Measurements from ENCODE around the gene BPIFB2. TPM values are rescaled to one million over a fixed set of nuclear protein-coding genes. Genes with fewer than 3 reads are reported as not detected.
A peak's percentile ranks its signal among the peaks of the same experiment; 100 is the strongest.
"Not testable (repeated sequence)": the region's sequence is repeated elsewhere in the genome, so short reads cannot be mapped to it uniquely, and the experiment has no call there.

Gene BPIFB2
- total RNA-seq, 3 donors from 2014 or later (not counting 1 experiment from before 2014, with no cell fraction given), result not detected

GRCh38 chr20:32972181-32973076 lies 35.1 kb upstream of the BPIFB2 start:
- no peak overlapping the region for H3K4me3 Mint-ChIP-seq

GRCh38 chr20:32973077-32973717 lies 34.3 kb upstream of the BPIFB2 start:
- intact Hi-C loops (cut with micrococcal nuclease), result no loop called here
- H3K27me3 ChIP-seq (ENCODE audit: control insufficient read depth, insufficient read depth, low read length), result no peaks in the 10 kb centered on the region
- DNase-seq, result peak in 1 of 2 donors; percentile 53
- H3K36me3 Mint-ChIP-seq, result no peaks in the 10 kb centered on the region
- H3K4me1 Mint-ChIP-seq, result peaks cover 4 to 11% of the 10 kb centered on the region in 2 donors
- H3K27ac Mint-ChIP-seq, result no peak overlapping the region
- H3K27ac ChIP-seq (ENCODE audit: low read length), result peak overlapping the region; percentile 94
- H3K9me3 Mint-ChIP-seq, result peaks cover 0 to 2% of the 10 kb centered on the region in 2 donors
- H3K36me3 ChIP-seq (ENCODE audit: control insufficient read depth, insufficient read depth, low read length), result no peaks in the 10 kb centered on the region
- no peak for TF ChIP-seq CTCF (IDR thresholded peaks at IDR 0.05)
- no peaks in the 10 kb centered on the region for H3K27me3 Mint-ChIP-seq (ENCODE audit: low read depth in 2 of 2)
- no peak overlapping the region for H3K4me3 Mint-ChIP-seq
- WGBS (ENCODE audit: insufficient coverage), result 88% methylated on average over 8 of the region's 10 CpGs
- peaks cover 11% of the 10 kb centered on the region for H3K9me3 ChIP-seq (ENCODE audit: control insufficient read depth, insufficient read depth, low read length)
- H3K4me1 ChIP-seq (ENCODE audit: control insufficient read depth, insufficient read depth, low read length), result peaks cover 50% of the 10 kb centered on the region
- ATAC-seq, result no peak
- no peak overlapping the region for H3K4me3 ChIP-seq (ENCODE audit: low read length)

More at GRCh38 chr20:32972181-32973076, 35.1 kb upstream of the BPIFB2 start:
- H3K27me3 Mint-ChIP-seq (ENCODE audit: low read depth in 2 of 2), result no peaks in the 10 kb centered on the region
- H3K27ac ChIP-seq (ENCODE audit: low read length), result peak overlapping the region; percentile 94
- peaks cover 11% of the 10 kb centered on the region for H3K9me3 ChIP-seq (ENCODE audit: control insufficient read depth, insufficient read depth, low read length)
- no peak overlapping the region for H3K27ac Mint-ChIP-seq
- no peaks in the 10 kb centered on the region for H3K27me3 ChIP-seq (ENCODE audit: control insufficient read depth, insufficient read depth, low read length)
- DNase-seq (peak; percentile 56 to 96), ATAC-seq (peak; percentile 80 to 90 (median 87))
- H3K4me3 ChIP-seq (ENCODE audit: low read length), result no peak overlapping the region
- WGBS (ENCODE audit: insufficient coverage), result 54% methylated on average over 13 of the region's 13 CpGs
- H3K4me1 ChIP-seq (ENCODE audit: control insufficient read depth, insufficient read depth, low read length), result peaks cover 58% of the 10 kb centered on the region
- intact Hi-C loops (cut with micrococcal nuclease), result no loop called here
- no peaks in the 10 kb centered on the region for H3K36me3 Mint-ChIP-seq
- no peak for TF ChIP-seq CTCF (IDR thresholded peaks at IDR 0.05)
- peaks cover 10 to 17% of the 10 kb centered on the region in 2 donors for H3K4me1 Mint-ChIP-seq
- no peaks in the 10 kb centered on the region for H3K36me3 ChIP-seq (ENCODE audit: control insufficient read depth, insufficient read depth, low read length)
- H3K9me3 Mint-ChIP-seq, result peaks cover 0 to 2% of the 10 kb centered on the region in 2 donors

GRCh38 chr20:32974204-32975064 lies 33.1 kb upstream of the BPIFB2 start:
- H3K36me3 ChIP-seq (ENCODE audit: control insufficient read depth, insufficient read depth, low read length); H3K4me3 Mint-ChIP-seq; ATAC-seq; intact Hi-C loops (cut with micrococcal nuclease); H3K27me3 ChIP-seq (ENCODE audit: control insufficient read depth, insufficient read depth, low read length); DNase-seq; H3K27me3 Mint-ChIP-seq (ENCODE audit: low read depth in 2 of 2); H3K9me3 Mint-ChIP-seq; H3K36me3 Mint-ChIP-seq; H3K27ac ChIP-seq (ENCODE audit: low read length); H3K4me3 ChIP-seq (ENCODE audit: low read length): not testable (repeated sequence)
- H3K27ac Mint-ChIP-seq, result peak overlapping the region in 1 of 2 donors; percentile 37
- H3K4me1 ChIP-seq (ENCODE audit: control insufficient read depth, insufficient read depth, low read length), result peaks cover 38% of the 10 kb centered on the region
- peaks cover 4 to 11% of the 10 kb centered on the region in 2 donors for H3K4me1 Mint-ChIP-seq
- 93% methylated on average over 9 of the region's 9 CpGs for WGBS (ENCODE audit: insufficient coverage)
- peaks cover 11% of the 10 kb centered on the region for H3K9me3 ChIP-seq (ENCODE audit: control insufficient read depth, insufficient read depth, low read length)

- not testable (repeated sequence) for ATAC-seq, H3K4me3 Mint-ChIP-seq
- H3K4me1 Mint-ChIP-seq, result peaks cover 1 to 11% of the 10 kb centered on the region in 2 donors
Observed at GRCh38 chr20:32975121-32975520, 32.4 kb upstream of the BPIFB2 start.

More at GRCh38 chr20:32975121-32975520, 32.4 kb upstream of the BPIFB2 start:
- peaks cover 11% of the 10 kb centered on the region for H3K9me3 ChIP-seq (ENCODE audit: control insufficient read depth, insufficient read depth, low read length)
- H3K4me3 ChIP-seq (ENCODE audit: low read length); intact Hi-C loops (cut with micrococcal nuclease); H3K27me3 ChIP-seq (ENCODE audit: control insufficient read depth, insufficient read depth, low read length); H3K27ac ChIP-seq (ENCODE audit: low read length); H3K36me3 Mint-ChIP-seq; H3K36me3 ChIP-seq (ENCODE audit: control insufficient read depth, insufficient read depth, low read length); H3K9me3 Mint-ChIP-seq; DNase-seq; H3K27me3 Mint-ChIP-seq (ENCODE audit: low read depth in 2 of 2): not testable (repeated sequence)
- peaks cover 31% of the 10 kb centered on the region for H3K4me1 ChIP-seq (ENCODE audit: control insufficient read depth, insufficient read depth, low read length)
- peak overlapping the region in 1 of 2 donors; percentile 37 for H3K27ac Mint-ChIP-seq
- WGBS (ENCODE audit: insufficient coverage), result over 99% methylated on average over 4 of the region's 4 CpGs

All from natural killer cell (primary cell).